ENCODE measurements around the gene THAP9.
A peak's percentile ranks its signal among the peaks of the same experiment; 100 is the strongest.
"Not testable (repeated sequence)": the region's sequence is repeated elsewhere in the genome, so short reads cannot be mapped to it uniquely, and the experiment has no call there.

The THAP9 gene

GRCh38 chr4:82900411-82901182 is at the start of gene THAP9:
THAP9 (plus strand) TSS chr4:82900735; CDS start chr4:82900803, 68 bp downstream.
- DNase-seq: peak; percentile 93

DNA sequence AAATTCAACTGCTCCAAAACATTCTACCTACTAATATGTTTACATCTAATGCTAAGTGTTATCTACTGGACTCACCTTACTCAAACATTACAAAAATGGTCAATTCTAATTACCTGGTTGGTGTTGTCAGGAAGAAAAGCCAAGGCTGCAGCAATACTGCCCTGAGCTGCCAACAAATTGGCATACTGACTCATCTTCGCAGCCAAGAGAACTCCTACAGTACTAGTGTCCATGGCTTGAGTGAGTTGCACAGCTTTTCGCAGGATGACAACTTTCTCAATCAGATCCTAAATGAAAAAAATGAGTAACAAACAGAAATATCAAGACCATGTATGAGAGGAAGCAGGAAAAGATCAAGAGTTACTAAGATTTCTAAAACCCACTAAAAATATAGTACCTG is 49.2 kb upstream of the THAP9 start:
- DNase-seq: no peak

GRCh38 chr4:82851885-82852750 is 48.4 kb upstream of the THAP9 start:
- DNase-seq: no peak

DNA sequence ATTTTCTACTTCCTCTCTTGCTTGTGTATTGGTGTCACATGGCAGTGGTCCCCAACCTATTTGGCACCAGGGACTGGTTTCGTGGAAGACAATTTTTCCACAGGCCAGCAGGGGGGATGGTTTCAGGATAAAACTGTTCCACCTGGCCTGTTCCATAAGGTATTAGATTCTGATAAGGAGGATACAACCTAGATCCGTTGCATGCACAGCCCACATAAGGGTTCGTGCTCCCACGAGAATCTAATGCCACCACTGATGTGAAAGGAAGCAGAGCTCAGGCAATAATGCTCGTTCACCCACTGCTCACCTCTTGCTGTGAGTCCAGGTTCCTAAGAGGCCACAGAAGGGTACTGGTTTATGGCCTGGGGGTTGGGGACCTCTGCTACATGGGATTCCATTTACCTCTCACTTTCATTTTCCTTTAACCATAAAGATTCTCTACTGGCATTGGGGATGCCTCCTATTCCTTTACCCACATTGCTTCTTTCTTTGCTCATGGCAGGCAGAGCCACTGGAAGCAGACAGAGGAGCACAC is 47.7 kb upstream of the THAP9 start:
- DNase-seq: no peak

- not testable (repeated sequence) for DNase-seq
Observed at GRCh38 chr4:82860487-82860886, 40.0 kb upstream of the THAP9 start.

- no peak for DNase-seq
Observed at GRCh38 chr4:82861529-82861928, 39.0 kb upstream of the THAP9 start.

- DNase-seq: no peak
Observed at GRCh38 chr4:82864336-82864979, 36.1 kb upstream of the THAP9 start.

DNA sequence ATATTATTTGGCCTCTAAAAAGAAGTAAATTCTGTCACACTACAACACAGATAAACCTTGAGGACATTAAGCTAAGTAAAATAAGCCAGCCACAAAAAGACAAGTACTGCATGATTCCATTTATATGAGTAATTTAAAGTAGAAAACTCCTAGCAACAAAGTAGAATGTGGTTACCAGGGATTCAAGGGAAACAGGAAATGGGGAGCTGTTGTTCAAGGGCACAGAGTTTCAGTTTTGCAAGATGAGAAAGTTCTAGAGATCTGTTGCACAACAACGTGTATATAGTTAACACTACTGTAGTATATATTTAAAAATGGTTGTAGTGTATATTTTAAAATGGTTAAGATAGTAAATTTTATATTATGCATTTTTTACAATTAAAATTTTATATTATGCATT is 34.9 kb upstream of the THAP9 start:
- no peak for DNase-seq

GRCh38 chr4:82866033-82866432 is 34.5 kb upstream of the THAP9 start:
- not testable (repeated sequence) for DNase-seq

- no peak for DNase-seq
Observed at GRCh38 chr4:82866706-82867385, 33.7 kb upstream of the THAP9 start.

DNA sequence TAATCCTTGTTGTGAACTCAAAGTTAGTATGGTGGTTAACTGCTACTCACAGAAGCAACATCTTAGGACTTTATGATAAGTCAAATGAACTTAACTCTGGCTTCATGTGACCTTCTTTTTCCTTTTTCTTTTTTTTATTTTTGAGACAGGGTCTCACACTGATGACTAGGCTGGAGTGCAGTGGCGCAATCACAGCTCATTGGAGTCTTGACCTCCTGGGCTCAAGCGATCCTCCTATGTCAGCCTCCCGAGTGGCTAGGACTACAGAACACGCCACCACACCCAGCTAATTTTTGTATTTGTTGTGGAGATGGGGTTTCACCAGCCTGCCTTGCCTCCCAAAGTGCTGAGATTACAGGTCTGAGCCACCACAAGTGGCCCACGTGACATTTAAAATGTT is 32.0 kb upstream of the THAP9 start:
- DNase-seq: no peak

DNA sequence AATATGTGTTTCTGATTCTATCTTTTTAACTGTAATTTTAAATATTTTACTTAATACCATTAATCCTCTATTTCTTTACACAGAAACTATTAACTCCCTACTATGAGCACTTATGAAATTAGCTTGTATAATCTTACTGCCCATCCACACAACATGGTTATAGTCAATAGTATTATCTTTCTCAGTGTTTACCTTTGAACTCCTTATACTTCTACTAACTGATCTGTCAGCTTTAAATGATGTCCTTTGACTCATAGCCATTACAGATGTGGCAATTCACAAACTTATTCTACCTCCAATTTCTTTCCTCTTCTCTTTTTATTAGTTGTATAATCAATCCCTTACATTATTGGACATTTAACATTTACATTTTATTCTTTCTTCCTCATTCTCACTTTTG is 15.1 kb upstream of the THAP9 start:
- no peak for DNase-seq

GRCh38 chr4:82886147-82886942 is 14.2 kb upstream of the THAP9 start:
- DNase-seq: no peak

GRCh38 chr4:82889287-82889686 is 11.2 kb upstream of the THAP9 start:
- no peak for DNase-seq

DNA sequence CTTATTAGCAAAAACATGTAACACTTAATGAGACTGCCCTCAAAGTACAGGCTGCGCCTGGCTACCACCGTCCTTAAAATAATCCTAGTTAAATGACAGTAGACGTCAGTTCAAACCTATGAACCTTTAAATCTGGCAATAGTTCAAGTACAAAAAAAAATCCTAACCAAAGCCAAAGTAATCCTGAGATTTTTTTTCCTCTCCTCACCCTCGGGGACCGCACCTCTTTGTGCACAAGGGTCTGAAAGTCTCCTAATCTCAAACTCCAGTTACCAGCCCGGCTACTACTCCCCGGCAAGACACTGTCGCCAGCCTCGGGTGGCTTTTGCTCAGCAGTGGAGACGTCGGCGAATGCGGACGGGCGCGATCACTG is 10.0 kb upstream of the THAP9 start:
- no peak for DNase-seq

DNA sequence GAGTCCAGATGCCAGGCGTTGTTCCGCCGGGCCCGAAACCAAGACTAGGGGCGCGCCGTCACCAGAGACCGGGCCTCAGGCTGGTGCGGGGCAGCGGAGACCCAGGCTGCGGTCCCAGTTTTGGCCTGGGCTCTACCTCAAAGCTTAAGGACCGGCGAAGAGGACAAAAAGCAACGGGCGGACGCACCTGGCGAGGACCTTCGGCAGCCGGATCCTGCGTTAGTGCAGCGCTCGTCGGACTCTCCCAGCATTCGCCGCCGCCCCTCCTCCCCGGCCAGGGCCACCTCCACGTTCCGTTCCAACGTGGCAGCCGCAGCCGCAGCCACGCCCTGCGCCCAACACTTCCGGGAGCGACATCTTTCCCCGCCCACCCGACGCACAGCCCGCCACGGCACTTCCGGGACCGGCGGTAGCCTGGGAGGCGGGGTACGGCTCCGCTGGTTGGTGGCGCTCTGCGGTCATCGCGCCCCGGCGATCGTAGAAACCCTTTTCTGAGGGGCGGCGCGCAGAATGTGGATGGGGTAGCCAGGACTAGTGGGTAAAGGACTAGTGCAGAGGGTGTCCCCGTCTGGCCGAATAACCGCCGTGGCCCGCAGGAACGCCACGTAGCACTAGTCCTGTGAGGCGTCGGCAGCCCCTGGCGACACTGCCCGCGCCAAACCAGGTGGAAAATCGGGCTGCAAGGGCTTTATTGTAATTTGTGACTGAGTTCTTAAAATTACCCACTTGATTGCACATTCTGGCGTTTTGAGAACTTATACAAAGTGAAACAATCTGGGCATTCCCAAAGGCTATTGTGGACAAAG is 9.4 kb upstream of the THAP9 start, which contains the start of gene SEC31A:
Gene SEC31A, minus strand, starts transcription at position 253 of the 806 bp plus-strand sequence. CDS start 9,217 bp downstream, outside the sequence.
- peak; percentile 86 for DNase-seq

- no peak for DNase-seq
Observed at GRCh38 chr4:82891707-82892466, 8.6 kb upstream of the THAP9 start.

GRCh38 chr4:82892467-82892802 is 8.1 kb upstream of the THAP9 start:
- DNase-seq: no peak

DNA sequence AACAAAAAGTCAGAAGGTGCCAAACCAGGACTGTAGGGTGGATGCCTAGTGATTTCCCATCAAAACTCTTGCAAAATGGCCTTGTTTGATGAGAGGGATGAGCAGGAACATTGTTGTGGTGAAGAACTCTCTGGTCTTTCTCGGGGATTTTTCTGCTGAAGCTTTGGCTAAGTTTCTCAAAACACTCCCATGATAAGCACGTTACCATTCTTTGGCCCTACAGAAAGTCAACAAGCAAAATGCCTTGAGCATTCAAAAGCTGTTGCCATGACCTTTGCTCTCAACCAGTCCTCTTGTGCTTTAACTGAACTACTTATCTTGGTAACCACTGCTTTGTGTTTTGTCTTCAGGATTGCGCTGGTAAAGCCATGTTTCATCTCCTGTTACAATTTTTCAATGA is 6.6 kb upstream of the THAP9 start:
- no peak for DNase-seq

GRCh38 chr4:82896755-82897154 is 3.8 kb upstream of the THAP9 start:
- no peak for DNase-seq

Data from NCI-H1105 treated with DMSO at 0.1 percent for 48 hours (cell line).